Kidney (tissue), 14 donors: Measurements from ENCODE around the gene CDK12. TPM values are rescaled to one million over a fixed set of nuclear protein-coding genes. Genes with fewer than 3 reads are reported as not detected.
"Not testable (repeated sequence)": the region's sequence is repeated elsewhere in the genome, so short reads cannot be mapped to it uniquely, and the experiment has no call there.

Source experiments
- DNase-seq, 5 donors: peaks; one replicate each; pipeline ENCODE4 v3.0.0-alpha.2; 2013 to 2020
- FAIRE-seq: peaks from 2 replicates; lab custom pipeline; 2012; peaks lifted over from hg19 to GRCh38; lab: Jason Lieb, UNC
- H3K27ac ChIP-seq, 2 donors: one replicate each; pipeline ENCODE4 v1.7.0; 2013; ENCODE audit warnings: low read depth in 2 of 2, low read length in 2 of 2, inconsistent platforms in 1 of 2
- H3K27me3 ChIP-seq: one replicate; pipeline ENCODE4 v1.7.1; 2013; ENCODE audit warnings: low read length, inconsistent platforms; ENCODE audit not compliant: control insufficient read depth, insufficient read depth
- H3K36me3 ChIP-seq, 3 donors: one replicate each; pipeline versions ENCODE4 v1.7.0 to v1.7.1; 2013; ENCODE audit warnings: low read length in 3 of 3, control low read depth in 1 of 3, inconsistent platforms in 1 of 3; ENCODE audit not compliant: insufficient read depth in 3 of 3, control insufficient read depth in 2 of 3
- H3K4me1 ChIP-seq, 3 donors: one replicate each; pipeline versions ENCODE4 v1.7.0 to v1.7.1; 2013; ENCODE audit warnings: low read length in 3 of 3, inconsistent platforms in 1 of 3, low read depth in 1 of 3; ENCODE audit not compliant: control insufficient read depth in 2 of 3, insufficient read depth in 2 of 3
- H3K4me3 ChIP-seq, 3 donors: one replicate each; pipeline versions ENCODE4 v1.7.0 to v1.8.1; 2013; ENCODE audit warnings: low read length in 3 of 3, control low read depth in 1 of 3, inconsistent platforms in 1 of 3
- H3K9ac ChIP-seq, 3 donors: one replicate each; pipeline versions ENCODE4 v1.7.0 to v1.7.1; 2013; ENCODE audit warnings: low read length in 3 of 3, control low read depth in 1 of 3, inconsistent platforms in 1 of 3
- H3K9me3 ChIP-seq, 3 donors: one replicate each; pipeline versions ENCODE4 v1.7.0 to v1.7.1; 2013; ENCODE audit warnings: low read length in 3 of 3, control low read depth in 1 of 3, inconsistent platforms in 1 of 3; ENCODE audit not compliant: control insufficient read depth in 2 of 3, insufficient read depth in 1 of 3
- CTCF ChIP-seq: IDR thresholded peaks from 3 replicates; pipeline ENCODE4 v1.5.1; 2012; ENCODE audit warnings: mild to moderate bottlenecking, moderate library complexity, borderline replicate concordance; ENCODE audit not compliant: insufficient read depth; ENCODE audit errors: extremely low read depth
- intact Hi-C: fragments of 100-400 bp; cut with DNase I; formaldehyde crosslinking; loops from one replicate; pipeline ENCODE4 v1.11.1; 2022
- polyA plus RNA-seq: library from polyadenylated mRNA; stranded (reverse); fragments of 350-450 nt; fragmentation: Illumina TruSeq; extraction: RNeasy Lipid Tissue Mini Kit (QIAGEN cat#74804); gene quantifications from one replicate; pipeline ENCODE4 v1.2.3, GENCODE V29; 2014; ENCODE audit warnings: low read depth, low replicate concordance; ENCODE audit not compliant: insufficient read depth
- total RNA-seq: library from RNA; stranded (reverse); fragmentation: NEBNext Ultra II Directional; extraction: Animal tissue kit (Norgen Biotek cat#: 25700); gene quantifications from one replicate; pipeline ENCODE4 v1.2.1, GENCODE V29; 2021
- donor health status: control.
- donor health status: control.
- donor health status: control.
- donor health status: control.
- donor health status: control.
- donor health status: DM: yes; HTN: yes; CAD: no.
- donor health status: Normal renal cell carcinoma (clear cell type).

CDK12 gene
- total and polyA plus RNA-seq, 2 donors from 2014 or later = 5.6 to 55.3 TPM

- no peaks in the 10 kb centered on the region for H3K4me1 ChIP-seq
- H3K27me3 ChIP-seq = no peaks in the 10 kb centered on the region
- no peak overlapping the region for H3K27ac ChIP-seq
- no peak overlapping the region for H3K4me3 ChIP-seq
- H3K36me3 ChIP-seq = peaks cover 0 to 4% (median 0%) of the 10 kb centered on the region in 3 donors
- FAIRE-seq (no peak), DNase-seq (no peak)
- H3K9me3 ChIP-seq = no peaks in the 10 kb centered on the region
- no peak for TF ChIP-seq CTCF
- intact Hi-C loops = loop anchor here (10.0 kb wide), 1 partner anchor 84 kb away; the partner anchor contains the start of gene PPP1R1B
- no peak overlapping the region for H3K9ac ChIP-seq
These were observed 79.3 kb downstream of the CDK12 start for GRCh38 chr17:39540611-39541010.

- Histone ChIP-seq H3K9me3 (no peaks in the 10 kb centered on the region), H3K4me3 (no peak overlapping the region), H3K27me3 (no peaks in the 10 kb centered on the region), H3K27ac (no peak overlapping the region), H3K4me1 (no peaks in the 10 kb centered on the region), H3K9ac (no peak overlapping the region), H3K36me3 (peaks cover 0 to 7% (median 3%) of the 10 kb centered on the region in 3 donors)
- TF ChIP-seq CTCF = no peak
- no peak for FAIRE-seq
- DNase-seq = no peak
- intact Hi-C loops = loop anchor here (10.0 kb wide), 1 partner anchor 83 kb away; the partner anchor contains the start of gene PPP1R1B
These were observed 80.4 kb downstream of the CDK12 start for GRCh38 chr17:39541652-39542051.

- DNase-seq = no peak
- no peak for TF ChIP-seq CTCF
- no peaks in the 10 kb centered on the region for H3K4me1 ChIP-seq
- no peak overlapping the region for H3K9ac ChIP-seq
- H3K27me3 ChIP-seq = no peaks in the 10 kb centered on the region
- H3K27ac ChIP-seq = no peak overlapping the region
- FAIRE-seq = no peak
- peaks cover 0 to 14% (median 6%) of the 10 kb centered on the region in 3 donors for H3K36me3 ChIP-seq
- H3K4me3 ChIP-seq = no peak overlapping the region
- H3K9me3 ChIP-seq = no peaks in the 10 kb centered on the region
- intact Hi-C loops = loop anchor here (10.0 kb wide), 1 partner anchor 82 kb away; the partner anchor contains the start of gene PPP1R1B
These were observed 81.9 kb downstream of the CDK12 start for GRCh38 chr17:39543176-39543575.

GRCh38 chr17:39543664-39544063 lies 82.4 kb downstream of the CDK12 start:
- FAIRE-seq = no peak
- intact Hi-C loops = loop anchor here (10.0 kb wide), 1 partner anchor 81 kb away; the partner anchor contains the start of gene PPP1R1B
- Histone ChIP-seq H3K4me1 (no peaks in the 10 kb centered on the region), H3K9me3 (no peaks in the 10 kb centered on the region), H3K36me3 (peaks cover 0 to 15% (median 6%) of the 10 kb centered on the region in 3 donors), H3K4me3 (no peak overlapping the region), H3K27me3 (no peaks in the 10 kb centered on the region), H3K27ac (no peak overlapping the region), H3K9ac (no peak overlapping the region)
- DNase-seq = no peak
- TF ChIP-seq CTCF = no peak

- not testable (repeated sequence) for H3K9me3 ChIP-seq, H3K4me3 ChIP-seq, H3K27me3 ChIP-seq, FAIRE-seq, H3K4me1 ChIP-seq, H3K27ac ChIP-seq, H3K9ac ChIP-seq, DNase-seq
- intact Hi-C loops = loop anchor here (10.0 kb wide), 1 partner anchor 80 kb away; the partner anchor contains the start of gene PPP1R1B
- peaks cover 0 to 22% (median 6%) of the 10 kb centered on the region in 3 donors for H3K36me3 ChIP-seq
These were observed 83.1 kb downstream of the CDK12 start for GRCh38 chr17:39544361-39544760.
